Lower lobe of right lung (tissue), 2 donors: ENCODE data around the gene C9orf50. TPM values are rescaled to one million over a fixed set of nuclear protein-coding genes. Genes with fewer than 3 reads are reported as not detected.
"Not testable (repeated sequence)": the region's sequence is repeated elsewhere in the genome, so short reads cannot be mapped to it uniquely, and the experiment has no call there.

ENCODE experiments used
- ATAC-seq, 2 donors: fragments of 200-7000 bp; cut with Tn5 transposase; one replicate each; pipeline ENCODE4 v1.9.1; 2020 to 2022; ENCODE audit warnings: mild to moderate bottlenecking in 2 of 2, moderate library complexity in 2 of 2
- DNase-seq: peaks from one replicate; pipeline ENCODE4 v3.0.0-alpha.2; 2020
- H3K27ac ChIP-seq: fragments of 200-600 bp; one replicate; pipeline ENCODE4 v1.8.0; 2022
- H3K27me3 ChIP-seq: fragments of 200-600 bp; one replicate; pipeline ENCODE4 v1.8.0; 2022; ENCODE audit warnings: low read depth
- H3K36me3 ChIP-seq: fragments of 200-600 bp; one replicate; pipeline ENCODE4 v1.8.0; 2022; ENCODE audit warnings: mild to moderate bottlenecking
- H3K4me1 ChIP-seq: fragments of 200-600 bp; one replicate; pipeline ENCODE4 v1.8.0; 2022
- H3K4me3 ChIP-seq: fragments of 200-600 bp; one replicate; pipeline ENCODE4 v1.8.0; 2022; ENCODE audit warnings: mild to moderate bottlenecking
- H3K9me3 ChIP-seq: fragments of 200-600 bp; one replicate; pipeline ENCODE4 v1.8.0; 2022
- intact Hi-C: fragments of 100-400 bp; cut with DNase I; formaldehyde crosslinking; loops from one replicate; pipeline ENCODE4 v1.11.0; 2022
- total RNA-seq: library from RNA; stranded (reverse); fragmentation: NEBNext Ultra II Directional; extraction: Animal tissue kit (Norgen Biotek cat#: 25700); gene quantifications from one replicate; pipeline ENCODE4 v1.2.1, GENCODE V29; 2021
- TF ChIP-seq, protein P1 (sequence below): fragments of 200-600 bp; IDR thresholded peaks from one replicate; pipeline ENCODE4 v1.8.0; 2022; ENCODE audit warnings: antibody characterized with exemption, mild to moderate bottlenecking
- donor health status: DM: no; HTN: yes; CAD: no; lungs with severe emphysema.

The C9orf50 gene
- total RNA-seq, 1 donor from 2014 or later: not detected

DNA sequence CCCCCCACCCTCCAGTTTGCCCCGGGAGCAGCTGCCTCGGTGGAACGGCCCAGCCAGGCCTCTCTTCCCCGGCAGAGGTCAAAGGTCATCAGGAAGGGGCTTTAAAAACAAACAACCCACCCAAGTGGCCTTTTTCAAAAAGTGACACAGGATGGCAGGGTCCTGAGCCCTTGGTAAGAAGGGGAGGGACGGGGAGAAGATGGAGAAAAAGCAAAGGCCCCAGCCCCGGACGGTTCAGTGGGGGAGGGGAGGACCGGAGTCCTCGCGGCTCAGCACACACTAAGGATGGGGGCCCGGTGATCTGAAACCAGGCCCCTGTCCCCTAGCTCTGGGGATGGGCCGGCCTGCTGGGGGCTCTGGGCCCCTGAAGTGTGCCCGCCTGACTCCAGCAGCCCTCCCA lies 45.7 kb upstream of the C9orf50 start:
- Histone ChIP-seq H3K4me1 (peaks cover 3% of the 10 kb centered on the region), H3K27me3 (peaks cover 36% of the 10 kb centered on the region), H3K27ac (no peak overlapping the region), H3K9me3 (no peaks in the 10 kb centered on the region), H3K36me3 (no peaks in the 10 kb centered on the region), H3K4me3 (peak overlapping the region; percentile 30)
- no peak for ATAC-seq
- DNase-seq: no peak
- TF ChIP-seq, protein P1, sequence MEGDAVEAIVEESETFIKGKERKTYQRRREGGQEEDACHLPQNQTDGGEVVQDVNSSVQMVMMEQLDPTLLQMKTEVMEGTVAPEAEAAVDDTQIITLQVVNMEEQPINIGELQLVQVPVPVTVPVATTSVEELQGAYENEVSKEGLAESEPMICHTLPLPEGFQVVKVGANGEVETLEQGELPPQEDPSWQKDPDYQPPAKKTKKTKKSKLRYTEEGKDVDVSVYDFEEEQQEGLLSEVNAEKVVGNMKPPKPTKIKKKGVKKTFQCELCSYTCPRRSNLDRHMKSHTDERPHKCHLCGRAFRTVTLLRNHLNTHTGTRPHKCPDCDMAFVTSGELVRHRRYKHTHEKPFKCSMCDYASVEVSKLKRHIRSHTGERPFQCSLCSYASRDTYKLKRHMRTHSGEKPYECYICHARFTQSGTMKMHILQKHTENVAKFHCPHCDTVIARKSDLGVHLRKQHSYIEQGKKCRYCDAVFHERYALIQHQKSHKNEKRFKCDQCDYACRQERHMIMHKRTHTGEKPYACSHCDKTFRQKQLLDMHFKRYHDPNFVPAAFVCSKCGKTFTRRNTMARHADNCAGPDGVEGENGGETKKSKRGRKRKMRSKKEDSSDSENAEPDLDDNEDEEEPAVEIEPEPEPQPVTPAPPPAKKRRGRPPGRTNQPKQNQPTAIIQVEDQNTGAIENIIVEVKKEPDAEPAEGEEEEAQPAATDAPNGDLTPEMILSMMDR: no peak
- intact Hi-C loops: no loop called here

DNA sequence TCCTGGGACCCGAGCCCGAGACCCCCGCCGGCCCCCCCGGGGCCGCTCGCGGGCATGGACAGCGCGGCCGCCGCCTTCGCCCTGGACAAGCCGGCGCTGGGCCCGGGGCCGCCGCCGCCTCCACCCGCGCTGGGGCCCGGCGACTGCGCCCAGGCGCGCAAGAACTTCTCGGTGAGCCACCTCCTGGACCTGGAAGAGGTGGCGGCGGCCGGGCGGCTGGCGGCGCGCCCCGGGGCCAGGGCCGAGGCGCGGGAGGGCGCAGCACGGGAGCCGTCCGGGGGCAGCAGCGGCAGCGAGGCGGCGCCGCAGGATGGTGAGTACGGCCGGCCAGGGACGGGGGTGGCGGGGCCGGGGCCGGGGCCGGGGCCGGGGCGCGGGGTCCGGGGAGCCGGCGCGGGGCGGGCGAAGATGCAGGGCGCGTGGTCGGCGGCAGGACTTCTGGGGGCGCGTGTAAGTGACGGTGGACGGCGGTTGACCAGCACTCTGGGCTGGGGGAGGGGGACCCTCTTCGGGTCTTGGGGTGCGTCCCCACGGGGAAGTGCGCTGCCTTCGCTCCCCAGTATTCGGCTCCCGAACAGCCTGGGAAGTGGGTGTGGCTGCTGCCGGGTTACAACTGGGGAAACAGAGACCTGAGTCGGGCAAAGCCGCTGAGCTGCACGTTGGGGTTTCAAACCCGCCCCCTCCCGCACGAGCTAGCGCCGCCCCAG lies 45.1 kb upstream of the C9orf50 start:
- intact Hi-C loops: no loop called here
- H3K4me3 ChIP-seq: peak overlapping the region; percentile 47

GRCh38 chr9:129665389-129665775 lies 44.5 kb upstream of the C9orf50 start, which contains the start of gene PRRX2:
PRRX2 (plus strand) TSS chr9:129665647; CDS start chr9:129665868, 221 bp downstream.
- no peak within 1 kb of the TSS for H3K27ac ChIP-seq
- ATAC-seq: peak; percentile 30 to 38
- TF ChIP-seq, protein P1: no peak
- no peaks in the 10 kb centered on the region for H3K9me3 ChIP-seq
- no peaks in the 10 kb centered on the region for H3K36me3 ChIP-seq
- peak within 1 kb of the TSS; percentile 47 for H3K4me3 ChIP-seq
- H3K4me1 ChIP-seq: peaks cover 3% of the 10 kb centered on the region
- H3K27me3 ChIP-seq: peaks cover 36% of the 10 kb centered on the region
- no peak for DNase-seq
- intact Hi-C loops: no loop called here

More for the DNA sequence above, 45.1 kb upstream of the C9orf50 start:
- DNase-seq: no peak
- no peaks in the 10 kb centered on the region for H3K36me3 ChIP-seq
- no peaks in the 10 kb centered on the region for H3K9me3 ChIP-seq
- H3K27me3 ChIP-seq: peaks cover 36% of the 10 kb centered on the region
- H3K27ac ChIP-seq: no peak overlapping the region
- ATAC-seq: no peak
- H3K4me1 ChIP-seq: peaks cover 3% of the 10 kb centered on the region
- TF ChIP-seq, protein P1: no peak

GRCh38 chr9:129664746-129665388 lies 44.0 kb upstream of the C9orf50 start:
- H3K27me3 ChIP-seq: peaks cover 36% of the 10 kb centered on the region
- H3K27ac ChIP-seq: no peak overlapping the region
- H3K9me3 ChIP-seq: no peaks in the 10 kb centered on the region
- ATAC-seq (peak in 1 of 2 donors; percentile 26), DNase-seq (no peak)
- TF ChIP-seq, protein P1: no peak
- H3K36me3 ChIP-seq: no peaks in the 10 kb centered on the region
- H3K4me1 ChIP-seq: peaks cover 3% of the 10 kb centered on the region
- peak overlapping the region; percentile 47 for H3K4me3 ChIP-seq
- intact Hi-C loops: no loop called here

- H3K9me3 ChIP-seq, H3K27ac ChIP-seq, H3K4me3 ChIP-seq, DNase-seq, H3K4me1 ChIP-seq, intact Hi-C loops, H3K36me3 ChIP-seq, ATAC-seq: not testable (repeated sequence)
- H3K27me3 ChIP-seq: peaks cover 20% of the 10 kb centered on the region
These were observed 41.3 kb upstream of the C9orf50 start for GRCh38 chr9:129662239-129662638.

DNA sequence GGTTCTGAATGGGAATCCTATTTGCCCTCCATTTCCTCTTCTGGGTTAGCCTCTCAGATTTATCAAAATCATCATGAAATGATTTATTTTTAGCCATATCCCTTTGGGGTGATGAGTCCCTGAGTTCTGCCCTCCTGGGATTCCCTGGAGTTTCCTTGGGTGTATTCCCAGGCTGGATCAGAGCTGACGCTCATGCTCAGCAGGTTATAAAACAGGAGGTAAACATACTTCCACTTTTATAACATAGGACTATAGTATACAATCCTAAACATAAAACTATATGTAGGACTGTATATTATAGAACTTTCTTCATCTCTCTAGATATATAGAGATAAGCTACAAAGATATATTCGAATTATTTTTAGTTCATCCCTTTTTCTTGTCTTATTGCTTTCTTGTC lies 40.1 kb upstream of the C9orf50 start:
- Histone ChIP-seq H3K4me3 (no peak overlapping the region), H3K9me3 (no peaks in the 10 kb centered on the region), H3K27ac (no peak overlapping the region), H3K36me3 (no peaks in the 10 kb centered on the region), H3K27me3 (peaks cover 8% of the 10 kb centered on the region), H3K4me1 (no peaks in the 10 kb centered on the region)
- DNase-seq (no peak), ATAC-seq (no peak)
- TF ChIP-seq, protein P1: no peak
- intact Hi-C loops: no loop called here
